ENCODE results near the gene DEFB123.

DNA sequence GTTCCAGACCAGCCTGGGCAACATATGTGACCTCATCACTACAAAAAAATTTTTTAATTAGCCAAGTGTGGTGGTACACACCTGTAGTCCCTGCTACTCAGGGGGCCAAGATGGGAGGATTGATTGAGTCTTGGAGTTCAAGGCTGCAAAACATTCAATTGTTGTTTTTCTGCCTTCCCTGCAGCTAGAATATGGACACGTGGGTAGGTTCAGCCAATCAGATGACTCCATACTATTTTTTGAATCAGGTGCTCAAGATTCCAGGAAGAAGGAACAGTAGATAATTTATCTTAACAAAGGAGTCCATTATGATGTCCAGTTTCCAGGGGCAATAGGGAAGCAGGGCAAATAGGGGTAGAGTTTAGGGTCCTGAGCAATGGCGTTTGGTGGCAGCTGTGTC lies 47.6 kb upstream of the DEFB123 start:
- no peak for TF ChIP-seq POLR2AphosphoS5 (IDR thresholded peaks at IDR 0.05; ENCODE audit: insufficient read depth in 1 of 2, low read depth in 1 of 2)
- TF ChIP-seq, protein P1, sequence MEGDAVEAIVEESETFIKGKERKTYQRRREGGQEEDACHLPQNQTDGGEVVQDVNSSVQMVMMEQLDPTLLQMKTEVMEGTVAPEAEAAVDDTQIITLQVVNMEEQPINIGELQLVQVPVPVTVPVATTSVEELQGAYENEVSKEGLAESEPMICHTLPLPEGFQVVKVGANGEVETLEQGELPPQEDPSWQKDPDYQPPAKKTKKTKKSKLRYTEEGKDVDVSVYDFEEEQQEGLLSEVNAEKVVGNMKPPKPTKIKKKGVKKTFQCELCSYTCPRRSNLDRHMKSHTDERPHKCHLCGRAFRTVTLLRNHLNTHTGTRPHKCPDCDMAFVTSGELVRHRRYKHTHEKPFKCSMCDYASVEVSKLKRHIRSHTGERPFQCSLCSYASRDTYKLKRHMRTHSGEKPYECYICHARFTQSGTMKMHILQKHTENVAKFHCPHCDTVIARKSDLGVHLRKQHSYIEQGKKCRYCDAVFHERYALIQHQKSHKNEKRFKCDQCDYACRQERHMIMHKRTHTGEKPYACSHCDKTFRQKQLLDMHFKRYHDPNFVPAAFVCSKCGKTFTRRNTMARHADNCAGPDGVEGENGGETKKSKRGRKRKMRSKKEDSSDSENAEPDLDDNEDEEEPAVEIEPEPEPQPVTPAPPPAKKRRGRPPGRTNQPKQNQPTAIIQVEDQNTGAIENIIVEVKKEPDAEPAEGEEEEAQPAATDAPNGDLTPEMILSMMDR (IDR thresholded peaks at IDR 0.05): no peak

Data from vagina (tissue), 2 donors.